ENCODE data around the gene CDT1. TPM values are rescaled to one million over a fixed set of nuclear protein-coding genes. Genes with fewer than 3 reads are reported as not detected.
"Not testable (repeated sequence)": the region's sequence is repeated elsewhere in the genome, so short reads cannot be mapped to it uniquely, and the experiment has no call there.

Gene CDT1
- total and polyA plus RNA-seq, 5 experiments from 2014 or later: 0.13 to 0.74 (median 0.36) TPM; not detected in 1

- Mint-ChIP-seq H3K36me3 (no peaks in the 10 kb centered on the region), H3K4me1 (peaks cover 20 to 52% (median 44%) of the 10 kb centered on the region in 4 donors), H3K27ac (peak overlapping the region in 6 of 10 donors; percentile 32 to 87 (median 54)), H3K9me3 (no peaks in the 10 kb centered on the region), H3K27me3 (no peaks in the 10 kb centered on the region), H3K4me3 (peak overlapping the region in 4 of 10 donors; percentile 3 to 60 (median 34))
- no peak for ATAC-seq
- DNase-seq: no peak
- POLR2A ChIA-PET: interaction anchor here (0.7 to 3.9 kb wide), 8 partner anchors 9 to 66 kb away, joined by 3 to 27 read pairs (median 3); partner anchors contain the start of gene APRT
These were observed 15.8 kb upstream of the CDT1 start for GRCh38 chr16:88787579-88788314.

- POLR2A ChIA-PET: interaction anchor here (0.7 to 3.9 kb wide), 4 partner anchors 11 to 51 kb away, joined by 3 to 27 read pairs (median 6); partner anchors contain the start of gene APRT
- not testable (repeated sequence) for H3K27me3 Mint-ChIP-seq, H3K9me3 Mint-ChIP-seq, H3K36me3 Mint-ChIP-seq, ATAC-seq, H3K4me3 Mint-ChIP-seq, DNase-seq
- Mint-ChIP-seq H3K27ac (peak overlapping the region in 2 of 10 donors; percentile 22 to 76), H3K4me1 (peaks cover 15 to 52% (median 43%) of the 10 kb centered on the region in 4 donors)
These were observed 14.8 kb upstream of the CDT1 start for GRCh38 chr16:88788749-88789148.

GRCh38 chr16:88789594-88789993, 14.0 kb upstream of the CDT1 start:
- Mint-ChIP-seq H3K27me3 (no peaks in the 10 kb centered on the region), H3K4me3 (peak overlapping the region in 9 of 10 donors; percentile 40 to 87 (median 70)), H3K9me3 (no peaks in the 10 kb centered on the region), H3K36me3 (no peaks in the 10 kb centered on the region), H3K4me1 (peaks cover 15 to 54% (median 47%) of the 10 kb centered on the region in 4 donors), H3K27ac (peak overlapping the region; percentile 70 to 97 (median 84))
- DNase-seq (no peak), ATAC-seq (no peak)
- POLR2A ChIA-PET: interaction anchor here (0.8 to 2.6 kb wide), 3 partner anchors 10 to 52 kb away, joined by 3 to 9 read pairs (median 4); no protein-coding TSS in a partner anchor

- Mint-ChIP-seq H3K36me3 (no peaks in the 10 kb centered on the region), H3K9me3 (no peaks in the 10 kb centered on the region), H3K27ac (peak overlapping the region; percentile 70 to 97 (median 86)), H3K4me3 (peak overlapping the region; percentile 39 to 87 (median 70)), H3K4me1 (peaks cover 15 to 60% (median 56%) of the 10 kb centered on the region in 4 donors), H3K27me3 (no peaks in the 10 kb centered on the region)
- DNase-seq (peak in 7 of 10 donors; percentile 35 to 54 (median 49)), ATAC-seq (peak; percentile 58 to 65)
- POLR2A ChIA-PET: interaction anchor here (0.8 kb wide), 1 partner anchor 20 kb away, joined by 3 read pairs; no protein-coding TSS in a partner anchor
These were observed 13.0 kb upstream of the CDT1 start for GRCh38 chr16:88790312-88791211.

- Mint-ChIP-seq H3K27ac (peak overlapping the region in 8 of 10 donors; percentile 57 to 93 (median 82)), H3K4me1 (peaks cover 15 to 65% (median 56%) of the 10 kb centered on the region in 4 donors), H3K9me3 (no peaks in the 10 kb centered on the region), H3K36me3 (no peaks in the 10 kb centered on the region), H3K27me3 (no peaks in the 10 kb centered on the region), H3K4me3 (peak overlapping the region in 6 of 10 donors; percentile 50 to 71 (median 62))
- peak; percentile 11 to 12 for ATAC-seq
- no peak for DNase-seq
- POLR2A ChIA-PET: interaction anchor here (1.3 to 3.9 kb wide), 5 partner anchors 30 to 89 kb away, joined by 3 to 17 read pairs (median 4); partner anchors contain the start of genes GALNS and TRAPPC2L
These were observed 11.5 kb upstream of the CDT1 start for GRCh38 chr16:88792078-88792550.

- POLR2A ChIA-PET: interaction anchor here (0.5 to 3.9 kb wide), 11 partner anchors 22 to 423 kb away, joined by 3 to 17 read pairs (median 3); partner anchors contain the start of genes GALNS and TRAPPC2L
- Mint-ChIP-seq H3K27ac (peak overlapping the region; percentile 3 to 93 (median 82)), H3K36me3 (no peaks in the 10 kb centered on the region), H3K9me3 (no peaks in the 10 kb centered on the region), H3K27me3 (no peaks in the 10 kb centered on the region), H3K4me1 (peaks cover 15 to 65% (median 56%) of the 10 kb centered on the region in 4 donors), H3K4me3 (peak overlapping the region in 8 of 10 donors; percentile 24 to 82 (median 60))
- DNase-seq (no peak), ATAC-seq (no peak)
These were observed 10.8 kb upstream of the CDT1 start for GRCh38 chr16:88792668-88793250.

GRCh38 chr16:88793251-88793954, 10.2 kb upstream of the CDT1 start:
- Mint-ChIP-seq H3K9me3 (no peaks in the 10 kb centered on the region), H3K36me3 (no peaks in the 10 kb centered on the region), H3K4me1 (peaks cover 15 to 65% (median 56%) of the 10 kb centered on the region in 4 donors), H3K4me3 (peak overlapping the region in 9 of 10 donors; percentile 18 to 83 (median 53)), H3K27ac (peak overlapping the region in 9 of 10 donors; percentile 18 to 92 (median 80)), H3K27me3 (no peaks in the 10 kb centered on the region)
- DNase-seq (no peak), ATAC-seq (peak in 1 of 2 donors; percentile 46)
- POLR2A ChIA-PET: interaction anchor here (0.5 to 3.9 kb wide), 12 partner anchors 8 to 423 kb away, joined by 3 to 17 read pairs (median 4); partner anchors contain the start of genes GALNS, PIEZO1 and TRAPPC2L

GRCh38 chr16:88796278-88796677, 7.3 kb upstream of the CDT1 start:
- ATAC-seq: no peak
- POLR2A ChIA-PET: interaction anchor here (1.4 kb wide), 1 partner anchor 9 kb away, joined by 3 read pairs; no protein-coding TSS in a partner anchor
- peaks cover 10 to 68% (median 48%) of the 10 kb centered on the region in 4 donors for H3K4me1 Mint-ChIP-seq

GRCh38 chr16:88798073-88798472, 5.5 kb upstream of the CDT1 start:
- Mint-ChIP-seq H3K4me3 (no peak overlapping the region), H3K27me3 (no peaks in the 10 kb centered on the region), H3K4me1 (peaks cover 6 to 57% (median 36%) of the 10 kb centered on the region in 4 donors), H3K9me3 (no peaks in the 10 kb centered on the region), H3K36me3 (no peaks in the 10 kb centered on the region), H3K27ac (no peak overlapping the region)
- POLR2A ChIA-PET: interaction anchor here (0.7 to 4.3 kb wide), 3 partner anchors 13 to 766 kb away, joined by 3 to 26 read pairs (median 3); partner anchors contain the start of gene APRT
- ATAC-seq (no peak), DNase-seq (no peak)

More at GRCh38 chr16:88796278-88796677, 7.3 kb upstream of the CDT1 start:
- DNase-seq: no peak
- Mint-ChIP-seq H3K27me3 (no peaks in the 10 kb centered on the region), H3K27ac (peak overlapping the region in 1 of 10 donors; percentile 29), H3K9me3 (no peaks in the 10 kb centered on the region), H3K4me3 (peak overlapping the region in 2 of 10 donors; percentile 39 to 51), H3K36me3 (no peaks in the 10 kb centered on the region)

GRCh38 chr16:88798772-88799455, 4.7 kb upstream of the CDT1 start:
- Mint-ChIP-seq H3K27ac (peak overlapping the region in 3 of 10 donors; percentile 8 to 74 (median 31)), H3K27me3 (no peaks in the 10 kb centered on the region), H3K9me3 (no peaks in the 10 kb centered on the region), H3K4me3 (no peak overlapping the region), H3K36me3 (no peaks in the 10 kb centered on the region), H3K4me1 (peaks cover 4 to 49% (median 28%) of the 10 kb centered on the region in 4 donors)
- POLR2A ChIA-PET: interaction anchor here (1.2 to 4.3 kb wide), 5 partner anchors 9 to 19 kb away, joined by 3 to 26 read pairs (median 4); partner anchors contain the start of gene APRT
- no peak for ATAC-seq
- no peak for DNase-seq
